SKM-1 (cell line): ENCODE measurements around the gene TBRG4.
"Not testable (repeated sequence)": the region's sequence is repeated elsewhere in the genome, so short reads cannot be mapped to it uniquely, and the experiment has no call there.

Experiments
- DNase-seq: peaks from one replicate; lab custom pipeline; 2025; ENCODE audit not compliant: unreplicated experiment; lab: John Stamatoyannopoulos, UW

Gene TBRG4

GRCh38 chr7:45111298-45112223 lies at the start of gene TBRG4:
Gene TBRG4 (minus strand): TSS chr7:45111697. CDS start chr7:45109237, 2,460 bp downstream.
- DNase-seq = peak; percentile 89

- DNase-seq = no peak
Observed at GRCh38 chr7:45161138-45161537, 49.6 kb upstream of the TBRG4 start.

- DNase-seq = no peak
Observed at GRCh38 chr7:45160417-45160881, 49.0 kb upstream of the TBRG4 start.

- DNase-seq = no peak
Observed at GRCh38 chr7:45159296-45159695, 47.8 kb upstream of the TBRG4 start.

- DNase-seq = no peak
Observed at GRCh38 chr7:45158471-45158870, 47.0 kb upstream of the TBRG4 start.

GRCh38 chr7:45157653-45158401 lies 46.3 kb upstream of the TBRG4 start, which contains the start of gene RAMP3:
Gene RAMP3 (plus strand): TSS chr7:45157791. CDS start chr7:45157829, 38 bp downstream.
- no peak for DNase-seq

- no peak for DNase-seq
Observed at GRCh38 chr7:45157286-45157652, 45.8 kb upstream of the TBRG4 start.

GRCh38 chr7:45156516-45157272 lies 45.2 kb upstream of the TBRG4 start:
- no peak for DNase-seq

GRCh38 chr7:45155941-45156340 lies 44.4 kb upstream of the TBRG4 start:
- no peak for DNase-seq

GRCh38 chr7:45155357-45155900 lies 43.9 kb upstream of the TBRG4 start:
- no peak for DNase-seq

GRCh38 chr7:45153861-45154260 lies 42.4 kb upstream of the TBRG4 start:
- DNase-seq = not testable (repeated sequence)

- no peak for DNase-seq
Observed at GRCh38 chr7:45153233-45153632, 41.7 kb upstream of the TBRG4 start.

- DNase-seq = no peak
Observed at GRCh38 chr7:45151967-45152366, 40.5 kb upstream of the TBRG4 start.

GRCh38 chr7:45151131-45151684 lies 39.7 kb upstream of the TBRG4 start:
- no peak for DNase-seq

GRCh38 chr7:45150199-45150598 lies 38.7 kb upstream of the TBRG4 start:
- no peak for DNase-seq

GRCh38 chr7:45149606-45150005 lies 38.1 kb upstream of the TBRG4 start:
- no peak for DNase-seq

- DNase-seq = no peak
Observed at GRCh38 chr7:45148653-45148973, 37.1 kb upstream of the TBRG4 start.

- no peak for DNase-seq
Observed at GRCh38 chr7:45147858-45148652, 36.6 kb upstream of the TBRG4 start.

- DNase-seq = no peak
Observed at GRCh38 chr7:45146531-45147379, 35.3 kb upstream of the TBRG4 start.
